AG04450 (cell line): ENCODE measurements around the gene ULK2. TPM values are rescaled to one million over a fixed set of nuclear protein-coding genes. Genes with fewer than 3 reads are reported as not detected.
A peak's percentile ranks its signal among the peaks of the same experiment; 100 is the strongest.

Experiments used
- CTCF ChIA-PET: fragments of 300-600, 350-600 bp; formaldehyde crosslinking; extraction: SDS; loops from one replicate; lab custom pipeline; 2022; ENCODE audit warnings: antibody characterized with exemption, inconsistent platforms; lab: Charles Lee
- POLR2A ChIA-PET: fragments of 350-600 bp; formaldehyde crosslinking; extraction: SDS; loops from one replicate; lab custom pipeline; 2021; ENCODE audit warnings: antibody characterized with exemption, inconsistent platforms; lab: Yijun Ruan, JAX
- DNase-seq: peaks from one replicate; pipeline ENCODE4 v3.0.0-alpha.2; 2011; ENCODE audit warnings: low read depth, low spot score
- H3K27ac ChIP-seq: one replicate; pipeline ENCODE4 v1.5.1; 2012; ENCODE audit warnings: low read depth, low read length, control low read depth
- H3K27me3 ChIP-seq: one replicate; pipeline ENCODE4 v1.6.0; 2012; ENCODE audit warnings: low read length; ENCODE audit not compliant: control insufficient read depth, insufficient read depth
- H3K4me3 ChIP-seq: 2 replicates; pipeline ENCODE4 v1.5.1; 2011; ENCODE audit warnings: mild to moderate bottlenecking, low read depth, low read length, control low read depth
- H3K9me3 ChIP-seq: 2 replicates; pipeline ENCODE4 v1.5.1; 2012; ENCODE audit warnings: low read length; ENCODE audit not compliant: control insufficient read depth, insufficient read depth
- CTCF ChIP-seq: IDR thresholded peaks from 2 replicates; pipeline ENCODE4 v1.5.1; 2011; ENCODE audit warnings: low read depth, low read length, control low read depth, inconsistent platforms
- polyA plus RNA-seq: library from polyadenylated mRNA; depleted of rRNA; stranded (reverse); fragments of >200 nt; gene quantifications from 2 replicates; pipeline ENCODE4 v1.2.3, GENCODE V29; 2011; rRNA removed
- small RNA-seq: library from RNA; depleted of rRNA; stranded (forward); fragments of <200 nt; gene quantifications from one replicate; pipeline ENCODE3, GENCODE V24; 2012; ENCODE audit warnings: low read depth; ENCODE audit not compliant: insufficient read length

The ULK2 gene
- polyA plus RNA-seq, 1 experiment = 33.9 TPM

- no peak for TF ChIP-seq CTCF
- ChIA-PET CTCF (interaction anchor here (1.6 to 2.9 kb wide), 2 partner anchors 18 to 36 kb away, joined by 5 to 22 read pairs; no protein-coding TSS in a partner anchor), POLR2A (interaction anchor here (1.8 kb wide), 1 partner anchor 78 kb away, joined by 7 read pairs; the partner anchor contains the start of gene ALDH3A2)
- Histone ChIP-seq H3K27me3 (peaks cover 8% of the 10 kb centered on the region), H3K4me3 (no peak overlapping the region), H3K27ac (peak overlapping the region; percentile 77), H3K9me3 (no peaks in the 10 kb centered on the region)
- no peak for DNase-seq
These were observed 140.9 kb downstream of the ULK2 start for GRCh38 chr17:19726631-19727376.

GRCh38 chr17:19725486-19725885 is 142.2 kb downstream of the ULK2 start:
- no peak for DNase-seq
- TF ChIP-seq CTCF = no peak
- ChIA-PET CTCF (no interaction called here), POLR2A (no interaction called here)
- Histone ChIP-seq H3K9me3 (no peaks in the 10 kb centered on the region), H3K27ac (no peak overlapping the region), H3K4me3 (no peak overlapping the region), H3K27me3 (peaks cover 6% of the 10 kb centered on the region)

GRCh38 chr17:19724501-19725420 is 143.0 kb downstream of the ULK2 start:
- ChIA-PET CTCF (no interaction called here), POLR2A (no interaction called here)
- no peak for TF ChIP-seq CTCF
- peaks cover 6% of the 10 kb centered on the region for H3K27me3 ChIP-seq
- no peak for DNase-seq
- H3K4me3 ChIP-seq = no peak overlapping the region; the same call in 1 of the 2 replicates
- H3K9me3 ChIP-seq = no peaks in the 10 kb centered on the region
- H3K27ac ChIP-seq = no peak overlapping the region

- H3K4me3 ChIP-seq = no peak overlapping the region
- TF ChIP-seq CTCF = no peak
- no peak for DNase-seq
- H3K27me3 ChIP-seq = peaks cover 10% of the 10 kb centered on the region
- H3K9me3 ChIP-seq = no peaks in the 10 kb centered on the region
- no peak overlapping the region for H3K27ac ChIP-seq
- ChIA-PET CTCF (no interaction called here), POLR2A (no interaction called here)
These were observed 143.8 kb downstream of the ULK2 start for GRCh38 chr17:19723964-19724363.

Small RNAs within 50 kb of the gene (small RNA-seq; reads per million reads assigned to genes)
- gene AC015726.2 = not detected

Other genes with a start within 250 kb of the ULK2 start
- 11.0 and 13.4 TPM in 2 replicates for gene ALDH3A2, start 219.2 kb downstream of the ULK2 start, polyA plus RNA-seq
- gene SLC47A2, start 151.4 kb downstream of the ULK2 start, polyA plus RNA-seq = not detected in 2 replicates
- gene ALDH3A1, start 119.6 kb downstream of the ULK2 start, polyA plus RNA-seq = 0.14 and 1.7 TPM in 2 replicates
- 26.8 and 33.2 TPM in 2 replicates for gene AKAP10, start 109.9 kb upstream of the ULK2 start, polyA plus RNA-seq
- 47.2 and 56.4 TPM in 2 replicates for gene SPECC1, start 141.4 kb upstream of the ULK2 start, polyA plus RNA-seq